Esophagus mucosa (tissue), 1 donor: ENCODE results near the gene GPX6. TPM values are rescaled to one million over a fixed set of nuclear protein-coding genes. Genes with fewer than 3 reads are reported as not detected.
"Not testable (repeated sequence)": the region's sequence is repeated elsewhere in the genome, so short reads cannot be mapped to it uniquely, and the experiment has no call there.

ENCODE experiments used
- ATAC-seq: fragments of 200-7000 bp; cut with Tn5 transposase; one replicate; pipeline ENCODE4 v1.9.1; 2020
- total RNA-seq: library from RNA; stranded (reverse); gene quantifications from one replicate; pipeline ENCODE4 v1.2.4, GENCODE V29; 2023
- donor health status: DM: yes; HTN: yes; CAD: no.

GPX6 gene
- total RNA-seq, 1 donor from 2014 or later = not detected

DNA sequence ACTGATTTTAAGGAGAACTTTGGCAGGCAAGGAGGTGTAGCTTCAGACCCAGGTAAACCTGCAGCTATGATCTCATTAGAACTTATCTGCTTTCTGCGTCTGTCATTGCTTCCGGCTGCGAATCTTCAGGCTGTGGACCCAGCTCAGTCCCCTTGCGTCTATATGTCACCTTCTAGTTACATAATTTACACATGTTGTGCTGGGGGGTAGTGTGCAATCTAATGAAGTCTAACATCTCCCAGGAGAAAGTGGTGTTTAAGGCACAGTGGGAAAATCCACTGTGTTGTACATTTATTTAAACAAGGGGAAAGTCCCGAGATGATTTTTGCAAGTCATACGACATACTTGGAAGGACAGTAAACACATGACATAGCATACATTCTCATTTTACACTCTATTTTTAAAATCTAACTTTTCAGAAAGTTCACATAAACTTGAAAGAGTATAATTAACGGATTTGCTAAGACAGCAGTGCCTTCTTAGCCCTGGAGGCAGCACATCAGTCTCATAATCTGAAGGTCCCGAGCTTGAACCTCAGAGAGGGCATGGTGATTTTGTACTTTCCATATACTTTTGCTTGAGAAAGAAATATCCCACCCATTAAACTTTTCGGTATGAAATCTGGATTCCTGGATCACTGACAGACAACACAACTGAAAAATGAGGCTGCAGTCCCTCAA lies 35.2 kb downstream of the GPX6 start:
- no peak for ATAC-seq

DNA sequence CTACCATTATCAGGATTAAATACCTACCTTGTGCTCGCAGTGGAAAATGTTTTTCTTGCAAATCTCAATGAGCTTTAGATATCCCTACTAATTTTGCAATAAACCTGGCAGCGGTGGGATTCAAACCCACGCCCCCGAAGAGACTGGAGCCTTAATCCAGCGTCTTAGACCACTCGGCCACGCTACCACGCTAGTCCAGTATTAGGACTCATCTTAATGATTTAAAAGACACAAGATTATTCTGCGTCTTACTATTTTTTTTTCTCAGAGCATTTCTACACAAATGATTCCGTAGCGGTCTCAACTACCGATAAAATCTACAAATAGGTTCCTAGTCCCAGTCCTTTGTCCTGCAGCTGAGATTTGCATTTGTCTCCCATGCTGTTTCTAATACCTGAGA lies 37.1 kb downstream of the GPX6 start:
- ATAC-seq = no peak

DNA sequence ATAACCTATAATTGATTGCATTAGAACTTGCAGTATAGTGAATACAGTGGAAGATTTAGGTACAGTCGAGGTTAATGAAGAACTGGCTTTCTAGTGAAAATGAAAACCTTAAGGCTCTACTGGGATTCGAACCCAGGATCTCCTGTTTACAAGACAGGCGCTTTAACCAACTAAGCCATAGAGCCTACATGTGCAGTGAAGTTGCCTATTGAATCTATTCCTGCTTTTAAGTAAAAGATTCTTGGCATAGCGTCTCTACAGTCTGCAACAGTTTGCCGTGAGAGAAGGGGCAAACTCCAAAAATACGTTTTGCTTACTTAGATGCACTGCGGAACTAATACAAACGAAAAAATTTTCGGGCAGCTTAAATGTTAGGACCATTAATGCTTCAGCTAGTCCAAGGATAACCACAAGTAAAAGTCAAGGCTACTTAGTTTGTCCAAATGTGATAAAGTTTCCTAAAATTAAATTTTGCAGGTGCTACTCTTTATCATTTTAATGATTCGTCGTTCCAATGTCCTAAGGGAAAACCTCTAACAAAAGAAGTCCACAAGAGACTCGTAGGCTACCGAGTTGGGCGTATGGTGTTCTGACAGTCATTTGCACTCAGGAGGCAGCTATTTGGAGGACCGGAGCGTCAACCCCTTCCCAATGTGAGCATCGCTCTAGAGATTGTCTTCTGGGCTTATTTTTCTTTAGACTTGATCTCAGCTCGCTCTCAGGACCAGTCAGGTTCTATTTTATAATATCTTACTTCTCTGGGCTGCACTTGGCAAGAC lies 41.0 kb downstream of the GPX6 start:
- ATAC-seq = peak; percentile 64

DNA sequence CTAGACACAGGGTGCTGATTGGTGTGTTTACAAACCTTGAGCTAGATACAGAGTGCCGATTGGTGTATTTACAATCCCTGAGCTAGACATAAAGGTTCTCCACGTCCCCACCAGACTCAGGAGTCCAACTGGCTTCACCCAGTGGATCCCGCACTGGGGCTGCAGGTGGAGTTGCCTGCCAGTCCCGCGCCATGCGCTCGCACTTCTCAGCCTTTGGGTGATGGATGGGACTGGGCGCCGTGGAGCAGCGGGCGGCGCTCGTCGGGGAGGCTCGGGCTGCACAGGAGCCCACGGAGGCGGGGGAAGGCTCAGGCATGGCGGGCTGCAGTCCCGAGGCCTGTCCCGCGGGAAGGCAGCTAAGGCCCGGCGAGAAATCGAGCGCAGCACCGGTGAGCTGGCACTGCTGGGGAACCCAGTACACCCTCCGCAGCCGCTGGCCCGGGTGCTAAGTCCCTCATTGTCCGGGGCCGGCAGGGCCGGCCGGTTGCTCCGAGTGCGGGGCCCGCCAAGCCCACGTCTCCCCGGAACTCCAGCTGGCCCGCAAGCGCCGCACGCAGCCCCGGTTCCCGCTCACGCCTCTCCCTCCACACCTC lies 46.3 kb downstream of the GPX6 start:
- ATAC-seq = not testable (repeated sequence)

DNA sequence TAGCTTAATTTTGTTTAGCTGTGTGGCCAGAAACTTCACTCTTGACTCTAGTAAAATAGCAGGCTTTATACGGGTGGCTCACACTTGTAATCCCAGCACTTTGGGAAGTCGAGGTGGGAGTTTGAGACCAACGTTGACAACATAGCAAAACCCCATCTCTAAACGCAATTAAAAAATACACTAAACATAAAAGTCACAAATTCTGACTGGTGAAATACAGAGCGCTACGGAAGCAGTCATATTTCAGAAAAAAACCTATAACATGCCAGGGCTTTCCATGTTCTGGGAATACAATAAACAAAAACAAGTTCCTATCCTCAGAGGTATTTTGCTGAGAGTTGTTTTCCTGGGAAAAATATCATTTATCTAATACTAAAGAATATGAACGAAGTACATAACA lies 47.5 kb downstream of the GPX6 start:
- ATAC-seq = no peak

DNA sequence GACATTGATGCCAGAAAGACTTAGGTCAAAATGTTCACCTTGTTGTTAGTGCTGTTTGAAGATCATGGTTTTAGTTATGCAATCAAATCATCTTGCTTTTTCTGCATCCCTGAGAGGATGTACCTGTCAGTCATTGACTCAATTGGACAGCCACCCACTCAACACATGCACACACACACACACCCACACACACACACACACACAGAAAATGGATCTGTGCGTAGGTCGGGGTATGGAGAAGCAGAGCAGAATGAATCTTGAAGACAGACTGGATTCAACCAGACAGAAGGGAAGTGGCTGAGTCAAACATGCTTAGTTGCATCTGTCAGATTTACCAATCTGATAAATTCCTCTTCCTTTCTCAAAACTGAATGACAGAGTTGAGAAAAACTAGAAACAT lies 53.2 kb downstream of the GPX6 start:
- no peak for ATAC-seq

DNA sequence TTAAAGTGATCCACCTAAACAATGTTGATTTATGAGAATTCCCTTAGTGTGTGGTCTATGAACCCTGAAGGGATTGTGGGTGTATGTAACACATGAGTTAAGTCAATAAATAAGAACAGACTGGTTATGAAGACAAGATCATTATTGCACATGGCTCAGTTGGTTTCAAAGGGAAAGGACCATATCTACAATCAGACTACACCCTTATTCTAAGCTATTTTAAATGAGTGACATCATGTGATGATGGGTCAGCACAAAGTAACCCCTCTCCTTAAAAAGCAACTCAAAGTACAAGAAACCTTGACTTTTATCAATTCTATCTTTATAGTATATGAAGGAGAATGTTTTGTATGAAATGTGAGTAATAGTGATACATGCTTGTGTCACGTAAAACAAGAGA lies 57.0 kb downstream of the GPX6 start:
- ATAC-seq = no peak

Other genes starting within 250 kb of the GPX6 start
- 3.5 TPM for gene ZSCAN26, start 248.7 kb downstream of the GPX6 start, total RNA-seq
- gene PGBD1, start 234.2 kb downstream of the GPX6 start, total RNA-seq = 0.76 TPM
- 9.4 TPM for gene ZSCAN31, start 179.6 kb downstream of the GPX6 start, total RNA-seq
- gene ZKSCAN3, start 165.8 kb downstream of the GPX6 start, total RNA-seq = 2.4 TPM
- gene ZSCAN12, start 116.0 kb downstream of the GPX6 start, total RNA-seq = 2.5 TPM
- gene ZSCAN23, start 72.3 kb downstream of the GPX6 start, total RNA-seq = 0.72 TPM
- not detected for gene GPX5, start 10.1 kb upstream of the GPX6 start, total RNA-seq